Osteoblast (primary cell): ENCODE results near the gene TICAM2. TPM values are rescaled to one million over a fixed set of nuclear protein-coding genes. Genes with fewer than 3 reads are reported as not detected.
A peak's percentile ranks its signal among the peaks of the same experiment; 100 is the strongest.

Experiments
- DNase-seq: peaks from one replicate; pipeline ENCODE4 v3.0.0; 2011; ENCODE audit warnings: low spot score, mixed read lengths; ENCODE audit not compliant: insufficient read length; ENCODE audit errors: missing footprints
- H2AFZ ChIP-seq: 2 replicates; pipeline ENCODE4 v1.6.0; 2011; ENCODE audit warnings: mild to moderate bottlenecking, low read length
- H3K27ac ChIP-seq: 2 replicates; pipeline ENCODE4 v1.5.1; 2011; ENCODE audit warnings: mild to moderate bottlenecking, low read depth, low read length, moderate library complexity
- H3K27me3 ChIP-seq: 2 replicates; pipeline ENCODE4 v1.6.0; 2012; ENCODE audit warnings: mild to moderate bottlenecking, control low read depth, inconsistent platforms, low read length, moderate library complexity; ENCODE audit not compliant: insufficient read depth
- H3K36me3 ChIP-seq: 2 replicates; pipeline ENCODE4 v1.5.1; 2011; ENCODE audit warnings: mild to moderate bottlenecking, low read length, control low read depth, moderate library complexity; ENCODE audit not compliant: insufficient read depth
- H3K4me1 ChIP-seq: 2 replicates; pipeline ENCODE4 v1.5.1; 2011; ENCODE audit warnings: mild to moderate bottlenecking, low read length, control low read depth, moderate library complexity; ENCODE audit not compliant: insufficient read depth
- H3K4me2 ChIP-seq: 2 replicates; pipeline ENCODE4 v1.6.0; 2011; ENCODE audit warnings: mild to moderate bottlenecking, low read length; ENCODE audit not compliant: insufficient read depth
- H3K4me3 ChIP-seq: fragments of 200-600 bp; sonication (generic); 3 replicates; pipeline ENCODE4 v1.5.1; 2012; ENCODE audit warnings: mild to moderate bottlenecking, low read length, inconsistent platforms; ENCODE audit not compliant: insufficient read depth
- H3K79me2 ChIP-seq: 2 replicates; pipeline ENCODE4 v1.6.0; 2012; ENCODE audit warnings: mild to moderate bottlenecking, low read length, control low read depth, inconsistent platforms; ENCODE audit not compliant: insufficient read depth
- H3K9me3 ChIP-seq: 2 replicates; pipeline ENCODE4 v1.5.1; 2011; ENCODE audit warnings: low read depth, low read length, control low read depth
- H4K20me1 ChIP-seq: 2 replicates; pipeline ENCODE4 v1.6.0; 2012; ENCODE audit warnings: mild to moderate bottlenecking, low read length, control low read depth; ENCODE audit not compliant: insufficient read depth
- total RNA-seq: library from RNA; depleted of rRNA; stranded (reverse); fragments of >200 nt; gene quantifications from 2 replicates; pipeline ENCODE4 v1.2.3, GENCODE V29; 2012
- TF ChIP-seq, protein P1 (sequence below): IDR thresholded peaks from 2 replicates; pipeline ENCODE4 v1.5.1; 2011; ENCODE audit warnings: mild to moderate bottlenecking, low read depth, low read length, moderate library complexity; ENCODE audit errors: extremely low read depth

Gene TICAM2
- total RNA-seq, 1 donor: 6.9 TPM

DNA sequence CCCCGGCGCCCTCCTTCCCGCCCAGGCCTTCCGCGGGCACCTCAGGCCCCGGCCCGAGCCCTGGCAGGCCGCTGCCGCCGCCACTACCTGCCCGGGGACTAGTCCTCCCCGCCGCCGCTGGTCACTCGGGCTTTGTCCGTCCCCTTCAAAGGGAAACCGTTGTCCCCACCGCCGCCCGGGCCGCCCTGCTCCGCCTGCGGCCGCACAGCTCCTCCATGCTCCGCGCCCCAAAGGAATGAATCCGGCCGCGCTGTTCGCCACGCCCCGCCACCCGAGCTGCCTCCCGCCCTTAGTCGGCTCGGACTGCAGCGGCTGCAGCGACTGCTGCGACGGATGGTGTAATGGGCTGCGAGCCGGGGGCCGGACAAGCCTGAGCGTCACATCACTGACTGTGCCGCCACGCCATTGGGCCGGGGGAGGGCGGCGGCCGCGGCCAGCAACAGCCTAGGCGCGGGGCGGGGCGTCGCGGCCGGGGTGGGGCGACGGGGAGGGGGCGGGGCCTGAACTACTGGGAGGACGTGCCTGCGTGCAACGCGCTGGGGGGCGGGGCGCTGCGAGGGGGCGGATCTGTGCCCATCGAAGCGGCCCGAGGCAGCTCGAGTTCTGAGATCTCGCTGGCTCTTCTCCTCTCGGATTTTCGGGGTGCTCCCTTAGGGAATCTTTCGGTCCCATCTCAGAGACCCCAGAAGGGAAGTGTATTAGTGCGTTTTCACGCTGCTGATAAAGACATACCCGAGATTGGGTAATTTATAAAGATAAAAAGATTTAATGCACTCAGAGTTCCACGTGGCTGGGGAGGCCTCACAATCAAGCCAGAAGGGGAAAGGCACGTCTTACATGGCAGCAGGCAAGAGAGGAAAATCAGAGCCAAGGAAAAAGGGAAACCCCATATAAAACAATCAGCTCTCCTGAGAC is 57.6 kb downstream of the TICAM2 start, which contains the start of gene FEM1C:
Gene FEM1C, minus strand, starts transcription at position 340 of the 915 bp plus-strand sequence. CDS start 1,282 bp downstream, outside the sequence.
- peaks cover 3% of the 10 kb centered on the region for H3K9me3 ChIP-seq
- H3K79me2 ChIP-seq: peaks cover 43% of the 10 kb centered on the region
- H3K4me3 ChIP-seq: peak within 1 kb of the TSS; percentile 93
- peaks cover 39% of the 10 kb centered on the region for H4K20me1 ChIP-seq
- peaks cover 27% of the 10 kb centered on the region for H3K4me1 ChIP-seq
- H3K27me3 ChIP-seq: no peaks in the 10 kb centered on the region
- H3K4me2 ChIP-seq: peak within 1 kb of the TSS; percentile 98
- peak within 1 kb of the TSS; percentile 91 for H2AFZ ChIP-seq
- H3K36me3 ChIP-seq: peaks cover 24% of the 10 kb centered on the region
- H3K27ac ChIP-seq: peak within 1 kb of the TSS; percentile 90
- peak; percentile 98 for DNase-seq
- TF ChIP-seq, protein P1, sequence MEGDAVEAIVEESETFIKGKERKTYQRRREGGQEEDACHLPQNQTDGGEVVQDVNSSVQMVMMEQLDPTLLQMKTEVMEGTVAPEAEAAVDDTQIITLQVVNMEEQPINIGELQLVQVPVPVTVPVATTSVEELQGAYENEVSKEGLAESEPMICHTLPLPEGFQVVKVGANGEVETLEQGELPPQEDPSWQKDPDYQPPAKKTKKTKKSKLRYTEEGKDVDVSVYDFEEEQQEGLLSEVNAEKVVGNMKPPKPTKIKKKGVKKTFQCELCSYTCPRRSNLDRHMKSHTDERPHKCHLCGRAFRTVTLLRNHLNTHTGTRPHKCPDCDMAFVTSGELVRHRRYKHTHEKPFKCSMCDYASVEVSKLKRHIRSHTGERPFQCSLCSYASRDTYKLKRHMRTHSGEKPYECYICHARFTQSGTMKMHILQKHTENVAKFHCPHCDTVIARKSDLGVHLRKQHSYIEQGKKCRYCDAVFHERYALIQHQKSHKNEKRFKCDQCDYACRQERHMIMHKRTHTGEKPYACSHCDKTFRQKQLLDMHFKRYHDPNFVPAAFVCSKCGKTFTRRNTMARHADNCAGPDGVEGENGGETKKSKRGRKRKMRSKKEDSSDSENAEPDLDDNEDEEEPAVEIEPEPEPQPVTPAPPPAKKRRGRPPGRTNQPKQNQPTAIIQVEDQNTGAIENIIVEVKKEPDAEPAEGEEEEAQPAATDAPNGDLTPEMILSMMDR: no peak

DNA sequence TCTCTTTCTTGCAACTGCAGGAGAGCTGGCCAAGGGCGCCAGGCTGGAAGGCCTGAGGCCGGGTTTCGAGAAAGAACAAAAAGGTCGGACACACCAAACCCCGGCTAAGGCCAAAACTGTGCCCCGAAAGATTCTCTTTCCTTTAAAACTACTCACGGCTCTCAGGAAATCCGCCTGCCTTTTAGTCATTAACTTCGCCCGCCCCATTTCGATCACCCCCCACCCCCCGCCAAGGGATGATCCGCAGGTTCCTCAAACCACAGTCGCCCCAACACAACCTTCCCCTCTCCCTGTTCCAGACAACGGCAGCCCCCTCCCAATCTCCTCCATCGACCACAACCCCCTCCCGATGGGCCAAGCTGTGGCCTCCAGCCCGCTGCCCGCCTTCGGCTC is 58.2 kb downstream of the TICAM2 start:
- Histone ChIP-seq H3K4me2 (peak overlapping the region; percentile 98), H3K4me3 (peak overlapping the region; percentile 93), H3K79me2 (peaks cover 50% of the 10 kb centered on the region), H3K9me3 (peaks cover 3% of the 10 kb centered on the region), H3K4me1 (peaks cover 30% of the 10 kb centered on the region), H3K36me3 (peaks cover 31% of the 10 kb centered on the region), H4K20me1 (peaks cover 45% of the 10 kb centered on the region), H3K27ac (peak overlapping the region; percentile 90), H3K27me3 (no peaks in the 10 kb centered on the region), H2AFZ (peak overlapping the region; percentile 53)
- no peak for DNase-seq
- TF ChIP-seq, protein P1: no peak

DNA sequence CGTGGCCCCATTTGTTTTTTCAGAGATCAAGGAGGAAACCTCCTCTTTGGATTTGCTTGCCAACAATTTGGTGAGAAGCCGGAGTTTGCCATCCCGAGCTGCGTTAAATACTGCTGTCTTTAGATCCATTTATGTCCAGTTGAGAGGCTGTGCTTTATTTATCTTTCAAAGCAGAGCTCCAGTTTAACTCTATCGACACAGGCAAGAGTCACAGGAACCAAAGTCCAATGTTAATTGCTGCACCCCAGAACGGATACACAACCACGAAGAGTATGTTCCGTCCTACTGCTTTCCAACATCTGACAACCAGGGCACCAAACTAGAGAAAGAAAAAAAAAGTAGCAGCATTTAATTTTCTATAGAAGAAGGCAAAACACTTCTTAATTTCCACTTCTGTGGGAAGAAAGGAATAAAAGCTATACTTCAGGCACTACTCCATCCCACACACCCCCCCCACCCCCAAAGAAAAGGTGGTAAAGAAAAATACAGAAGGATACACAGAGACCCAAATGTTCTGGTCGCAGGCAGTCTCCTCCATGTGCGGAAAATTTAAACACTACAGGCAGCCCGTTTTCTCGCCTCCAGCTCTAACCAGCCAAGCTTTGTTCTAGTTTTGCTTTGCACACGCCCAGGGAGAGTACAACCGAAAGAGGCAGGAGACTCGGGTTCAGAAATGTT is 58.8 kb downstream of the TICAM2 start:
- H3K9me3 ChIP-seq: peaks cover 3% of the 10 kb centered on the region
- TF ChIP-seq, protein P1: no peak
- DNase-seq: peak; percentile 80
- H3K27me3 ChIP-seq: no peaks in the 10 kb centered on the region
- peaks cover 36% of the 10 kb centered on the region for H3K36me3 ChIP-seq
- H4K20me1 ChIP-seq: peaks cover 49% of the 10 kb centered on the region
- peaks cover 30% of the 10 kb centered on the region for H3K4me1 ChIP-seq
- H3K79me2 ChIP-seq: peaks cover 55% of the 10 kb centered on the region
- H3K27ac ChIP-seq: peak overlapping the region; percentile 90
- H3K4me3 ChIP-seq: peak overlapping the region; percentile 93
- H2AFZ ChIP-seq: peak overlapping the region; percentile 53
- H3K4me2 ChIP-seq: peak overlapping the region; percentile 98
